K562 (cell line): ENCODE results near the gene TIMM44. TPM values are rescaled to one million over a fixed set of nuclear protein-coding genes. Genes with fewer than 3 reads are reported as not detected.

Experiments used
- FOXA1 ChIP-seq: fragments of 450-650 bp; IDR thresholded peaks from 2 replicates; pipeline ENCODE4 v1.6.1; 2016; ENCODE audit warnings: mild to moderate bottlenecking, borderline replicate concordance
- HSF4 ChIP-seq: fragments of 250-450 bp; sonication (Bioruptor Pico); IDR thresholded peaks from 2 replicates; pipeline ENCODE4 v2.1.2; 2022; ENCODE audit warnings: mild to moderate bottlenecking, moderate library complexity, borderline replicate concordance
- POLR2A ChIP-seq: fragments of 450-650 bp; conservative IDR thresholded peaks from 2 replicates; pipeline ENCODE4 v1.6.1; 2016
- POLR2AphosphoS5 ChIP-seq: IDR thresholded peaks from 2 replicates; pipeline ENCODE4 v1.6.1; 2011; ENCODE audit warnings: mild to moderate bottlenecking, low read depth, low read length, moderate library complexity; ENCODE audit not compliant: control insufficient read depth, insufficient read depth
- POLR2B ChIP-seq: fragments of 450-650 bp; IDR thresholded peaks from 2 replicates; pipeline ENCODE4 v1.6.1; 2018; ENCODE audit warnings: low read depth; ENCODE audit not compliant: partially characterized antibody
- POLR2G ChIP-seq: fragments of 200-400 bp; formaldehyde crosslinking; IDR thresholded peaks from 2 replicates; pipeline ENCODE4 v1.6.1; 2017; ENCODE audit warnings: low read depth, mild to moderate bottlenecking, antibody characterized with exemption, low read length, moderate library complexity
- PRMT5 ChIP-seq: sonication (generic); formaldehyde crosslinking; IDR thresholded peaks from 2 replicates; pipeline ENCODE4 v1.5.0; 2020; ENCODE audit warnings: missing genetic modification reagents
- RBFOX2 ChIP-seq: fragments of 200-400 bp; formaldehyde crosslinking; IDR thresholded peaks from 2 replicates; pipeline ENCODE4 v1.6.1; 2017; ENCODE audit warnings: low read depth, mild to moderate bottlenecking, low read length, moderate library complexity
- RBM22 ChIP-seq: fragments of 200-400 bp; formaldehyde crosslinking; IDR thresholded peaks from 2 replicates; pipeline ENCODE4 v1.6.1; 2018; ENCODE audit warnings: low read length, low read depth; ENCODE audit not compliant: poor library complexity, severe bottlenecking
- RCOR1 ChIP-seq, 2 experiments: IDR thresholded peaks; 2 replicates each; pipeline ENCODE4 v1.6.1; 2012; ENCODE audit warnings: low read depth in 2 of 2, low read length in 2 of 2, borderline replicate concordance in 1 of 2, improper control_type of control experiment in 1 of 2
- RFX1 ChIP-seq: fragments of 450-650 bp; IDR thresholded peaks from 2 replicates; pipeline ENCODE4 v1.6.1; 2016; ENCODE audit warnings: mild to moderate bottlenecking, moderate library complexity
- SMC3 ChIP-seq: conservative IDR thresholded peaks from 2 replicates; pipeline ENCODE4 v1.6.1; 2011; ENCODE audit warnings: low read depth, low read length, improper control_type of control experiment; ENCODE audit not compliant: insufficient read depth
- ZBED1 ChIP-seq: IDR thresholded peaks from 2 replicates; pipeline ENCODE4 v1.6.1; 2014
- ZNF175 ChIP-seq: fragments of 200-800 bp; sonication (Bioruptor generic); IDR thresholded peaks from 2 replicates; pipeline ENCODE4 v1.6.1; 2016; ENCODE audit warnings: low read depth, mild to moderate bottlenecking, missing genetic modification characterization, missing compliant biosample characterization
- ZNF197 ChIP-seq: fragments of 200-800 bp; sonication (Bioruptor generic); IDR thresholded peaks from 2 replicates; pipeline ENCODE4 v1.6.1; 2016; ENCODE audit warnings: low read depth, missing genetic modification characterization, missing compliant biosample characterization
- ZNF274 ChIP-seq: IDR thresholded peaks from 2 replicates; pipeline ENCODE4 v1.6.1; 2011; ENCODE audit warnings: low read depth, mild to moderate bottlenecking, low read length, moderate library complexity, borderline replicate concordance
- ZNF384 ChIP-seq: IDR thresholded peaks from 2 replicates; pipeline ENCODE4 v1.6.1; 2012; ENCODE audit warnings: low read depth, low read length, improper control_type of control experiment
- polyA plus RNA-seq, 8 experiments: library from polyadenylated mRNA; depleted of rRNA in 4 of 8; stranded (reverse) in 5 of 8; unstranded in 3 of 8; fragments of >200 nt; fragmentation: Nextera tagmentation in 2 of 8; fragmentation: Illumina TruSeq in 1 of 8; extraction: Ambion mirVana in 2 of 8; extraction: Trizol in 1 of 8; gene quantifications; 2 replicates each; pipeline versions ENCODE4 v1.2.1 to v1.2.3, GENCODE V29; 2011 to 2014; ENCODE audit warnings: inconsistent platforms in 1 of 8, missing spikeins in 1 of 8
- total RNA-seq, 7 experiments: library from RNA; depleted of rRNA in 6 of 7; stranded (reverse); fragments of >200 nt in 6 of 7; fragmentation: Illumina TruSeq in 2 of 7; extraction: Trizol in 2 of 7; gene quantifications; 2 replicates each; pipeline versions ENCODE4 v1.2.1 to v1.2.3, GENCODE V29; 2011 to 2021; ENCODE audit warnings: low replicate concordance in 1 of 7
- TF ChIP-seq, protein P1 (sequence below): IDR thresholded peaks from 2 replicates; pipeline ENCODE4 v1.6.1; 2012; ENCODE audit warnings: low read depth, low read length, improper control_type of control experiment, borderline replicate concordance
- TF ChIP-seq, protein P2 (sequence below): fragments of 200-800 bp; sonication (Bioruptor generic); IDR thresholded peaks from 2 replicates; pipeline ENCODE4 v1.6.1; 2017; ENCODE audit warnings: missing genetic modification characterization, missing compliant biosample characterization
- TF ChIP-seq, protein P3 (sequence below), 2 experiments: fragments of 450-650 bp in 1 of 2; sonication (generic) in 1 of 2; formaldehyde crosslinking in 1 of 2; IDR thresholded peaks in 1 of 2; conservative IDR thresholded peaks in 1 of 2; 2 replicates each; pipeline versions ENCODE4 v1.6.1 to v1.8.1; 2016 to 2023; ENCODE audit warnings: mild to moderate bottlenecking in 2 of 2, moderate library complexity in 2 of 2, inconsistent platforms in 1 of 2, missing genetic modification reagents in 1 of 2
- TF ChIP-seq, protein P4 (sequence below): fragments of 450-650 bp; conservative IDR thresholded peaks from 2 replicates; pipeline ENCODE4 v1.6.1; 2016; ENCODE audit warnings: missing genetic modification characterization, low read depth, mild to moderate bottlenecking, control low read depth, missing compliant biosample characterization

TIMM44 gene
- total and polyA plus RNA-seq, 9 of the 15 experiments (the other 6 are each of a cell fraction or from before 2014, with no cell fraction given): 10.3 to 231 (median 89.3) TPM

DNA sequence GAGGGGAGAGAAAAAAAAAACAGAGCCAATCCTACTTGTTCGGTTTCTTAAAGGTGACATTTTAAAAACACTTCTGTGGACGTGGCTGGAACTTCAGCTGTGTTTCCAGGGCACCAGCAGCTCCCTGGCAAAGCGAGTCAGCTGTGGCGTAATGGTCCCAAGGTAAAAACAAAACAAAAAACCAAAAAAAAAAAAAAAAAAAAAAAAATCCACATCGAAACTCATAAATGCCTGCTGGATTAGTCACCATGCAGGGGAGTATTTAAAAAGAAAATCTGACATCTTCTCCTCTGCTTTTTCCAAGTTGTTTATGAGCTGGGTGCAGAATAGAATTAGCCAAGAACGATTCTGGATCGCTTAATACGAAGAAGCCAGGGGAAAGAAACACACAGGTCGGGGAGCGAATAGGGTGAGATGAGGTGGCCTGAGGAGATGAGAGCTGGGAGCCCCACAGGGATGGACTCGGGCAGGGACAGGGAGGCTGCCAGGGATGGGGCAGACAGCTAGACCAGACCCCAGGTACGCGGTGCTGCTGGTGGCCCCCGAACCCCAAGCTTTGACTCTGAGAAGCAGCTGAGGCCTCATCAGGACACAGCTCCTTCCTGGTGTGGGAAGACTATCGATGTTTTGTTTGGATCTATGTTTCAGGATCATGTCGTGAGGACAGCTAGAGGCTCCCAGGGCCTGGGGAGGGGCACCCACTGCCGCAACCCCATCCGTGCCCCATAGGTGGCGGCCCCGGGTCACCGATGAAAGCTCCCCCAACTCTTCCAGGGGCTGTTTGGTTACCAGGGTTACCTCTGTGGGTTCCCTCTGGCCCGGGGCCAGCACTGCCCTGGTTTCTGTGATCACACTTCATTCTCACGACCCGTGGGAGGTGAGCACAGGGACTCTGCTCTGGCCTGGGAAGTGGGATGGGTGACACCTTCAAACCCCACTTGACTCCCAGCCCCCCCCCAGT lies 14.4 kb downstream of the TIMM44 start (continued):
- TF ChIP-seq RFX1 (peak; percentile 86), POLR2B (peak; percentile 55), ZNF197 (CRISPR knock-in tag) (no peak), PRMT5 (no peak), RBFOX2 (peak; percentile 65), ZNF175 (no peak), SMC3 (0 out of 2 replicates have a peak, but pooled peaks have one; percentile 24), POLR2AphosphoS5 (peak; percentile 26; the same call in 1 of the 2 replicates), ZNF384 (0 out of 2 replicates have a peak, but pooled peaks have one; percentile 19), HSF4 (CRISPR knock-in tag) (no peak), RBM22 (peak; percentile 62), POLR2G (peak; percentile 69), ZBED1 (no peak), RCOR1 (IDR thresholded peaks at IDR 0.05; ENCODE audit: borderline replicate concordance in 1 of 2, low read depth in 2 of 2, low read length in 2 of 2) (no peak), ZNF274 (no peak), FOXA1 (no peak), POLR2A (no peak; the same call in 1 of the 2 replicates)
- TF ChIP-seq, protein P1, sequence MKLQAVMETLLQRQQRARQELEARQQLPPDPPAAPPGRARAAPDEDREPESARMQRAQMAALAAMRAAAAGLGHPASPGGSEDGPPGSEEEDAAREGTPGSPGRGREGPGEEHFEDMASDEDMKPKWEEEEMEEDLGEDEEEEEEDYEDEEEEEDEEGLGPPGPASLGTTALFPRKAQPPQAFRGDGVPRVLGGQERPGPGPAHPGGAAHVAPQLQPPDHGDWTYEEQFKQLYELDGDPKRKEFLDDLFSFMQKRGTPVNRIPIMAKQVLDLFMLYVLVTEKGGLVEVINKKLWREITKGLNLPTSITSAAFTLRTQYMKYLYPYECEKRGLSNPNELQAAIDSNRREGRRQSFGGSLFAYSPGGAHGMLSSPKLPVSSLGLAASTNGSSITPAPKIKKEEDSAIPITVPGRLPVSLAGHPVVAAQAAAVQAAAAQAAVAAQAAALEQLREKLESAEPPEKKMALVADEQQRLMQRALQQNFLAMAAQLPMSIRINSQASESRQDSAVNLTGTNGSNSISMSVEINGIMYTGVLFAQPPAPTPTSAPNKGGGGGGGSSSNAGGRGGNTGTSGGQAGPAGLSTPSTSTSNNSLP: no peak
- TF ChIP-seq, protein P2, sequence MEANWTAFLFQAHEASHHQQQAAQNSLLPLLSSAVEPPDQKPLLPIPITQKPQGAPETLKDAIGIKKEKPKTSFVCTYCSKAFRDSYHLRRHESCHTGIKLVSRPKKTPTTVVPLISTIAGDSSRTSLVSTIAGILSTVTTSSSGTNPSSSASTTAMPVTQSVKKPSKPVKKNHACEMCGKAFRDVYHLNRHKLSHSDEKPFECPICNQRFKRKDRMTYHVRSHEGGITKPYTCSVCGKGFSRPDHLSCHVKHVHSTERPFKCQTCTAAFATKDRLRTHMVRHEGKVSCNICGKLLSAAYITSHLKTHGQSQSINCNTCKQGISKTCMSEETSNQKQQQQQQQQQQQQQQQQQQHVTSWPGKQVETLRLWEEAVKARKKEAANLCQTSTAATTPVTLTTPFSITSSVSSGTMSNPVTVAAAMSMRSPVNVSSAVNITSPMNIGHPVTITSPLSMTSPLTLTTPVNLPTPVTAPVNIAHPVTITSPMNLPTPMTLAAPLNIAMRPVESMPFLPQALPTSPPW: peak; percentile 35; the same call in 1 of the 2 replicates
- TF ChIP-seq, protein P3, sequence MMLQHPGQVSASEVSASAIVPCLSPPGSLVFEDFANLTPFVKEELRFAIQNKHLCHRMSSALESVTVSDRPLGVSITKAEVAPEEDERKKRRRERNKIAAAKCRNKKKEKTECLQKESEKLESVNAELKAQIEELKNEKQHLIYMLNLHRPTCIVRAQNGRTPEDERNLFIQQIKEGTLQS (IDR thresholded peaks at IDR 0.05): 0 out of 2 replicates have a peak, but pooled peaks have one; percentile 39
- TF ChIP-seq, protein P3 (CRISPR knock-in tag; conservative IDR thresholded peaks at IDR 0.05): no peak
- TF ChIP-seq, protein P4, sequence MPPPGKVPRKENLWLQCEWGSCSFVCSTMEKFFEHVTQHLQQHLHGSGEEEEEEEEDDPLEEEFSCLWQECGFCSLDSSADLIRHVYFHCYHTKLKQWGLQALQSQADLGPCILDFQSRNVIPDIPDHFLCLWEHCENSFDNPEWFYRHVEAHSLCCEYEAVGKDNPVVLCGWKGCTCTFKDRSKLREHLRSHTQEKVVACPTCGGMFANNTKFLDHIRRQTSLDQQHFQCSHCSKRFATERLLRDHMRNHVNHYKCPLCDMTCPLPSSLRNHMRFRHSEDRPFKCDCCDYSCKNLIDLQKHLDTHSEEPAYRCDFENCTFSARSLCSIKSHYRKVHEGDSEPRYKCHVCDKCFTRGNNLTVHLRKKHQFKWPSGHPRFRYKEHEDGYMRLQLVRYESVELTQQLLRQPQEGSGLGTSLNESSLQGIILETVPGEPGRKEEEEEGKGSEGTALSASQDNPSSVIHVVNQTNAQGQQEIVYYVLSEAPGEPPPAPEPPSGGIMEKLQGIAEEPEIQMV (tag): no peak
